GM19193 (cell line): ENCODE results near the gene PEX16.

Experiments
- POLR2A ChIP-seq: IDR thresholded peaks from 4 replicates; pipeline ENCODE4 v1.6.1; 2011; ENCODE audit not compliant: insufficient read depth, insufficient read length; ENCODE audit errors: extremely low read depth

The PEX16 gene

GRCh38 chr11:45933846-45934579 lies 16.3 kb upstream of the PEX16 start:
- no peak for TF ChIP-seq POLR2A

GRCh38 chr11:45933131-45933831 lies 15.6 kb upstream of the PEX16 start:
- TF ChIP-seq POLR2A, result no peak

DNA sequence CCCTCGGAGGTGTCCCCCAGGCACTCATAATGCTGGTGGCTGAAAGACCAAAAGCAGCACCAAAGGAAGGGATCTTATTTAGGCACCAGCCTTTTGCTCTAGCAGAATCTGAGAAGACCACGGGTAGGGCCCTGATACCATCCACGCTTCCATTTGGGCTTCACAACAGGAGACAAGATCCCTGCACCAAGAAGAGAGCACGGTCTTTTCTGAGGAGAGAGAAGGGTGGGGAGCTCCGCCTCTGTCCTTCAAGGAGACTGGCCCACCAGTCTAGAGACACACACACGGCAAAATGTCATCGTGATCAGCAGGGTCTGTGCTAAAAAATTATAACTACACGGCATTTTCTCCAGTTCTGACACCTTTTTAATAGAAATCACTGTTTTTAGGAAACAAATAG lies 14.5 kb upstream of the PEX16 start:
- TF ChIP-seq POLR2A, result no peak

GRCh38 chr11:45931739-45932138 lies 14.1 kb upstream of the PEX16 start:
- no peak for TF ChIP-seq POLR2A

GRCh38 chr11:45930951-45931570 lies 13.4 kb upstream of the PEX16 start:
- TF ChIP-seq POLR2A, result no peak

GRCh38 chr11:45930031-45930794 lies 12.5 kb upstream of the PEX16 start:
- TF ChIP-seq POLR2A, result no peak

GRCh38 chr11:45929486-45930030 lies 11.9 kb upstream of the PEX16 start:
- TF ChIP-seq POLR2A, result no peak

DNA sequence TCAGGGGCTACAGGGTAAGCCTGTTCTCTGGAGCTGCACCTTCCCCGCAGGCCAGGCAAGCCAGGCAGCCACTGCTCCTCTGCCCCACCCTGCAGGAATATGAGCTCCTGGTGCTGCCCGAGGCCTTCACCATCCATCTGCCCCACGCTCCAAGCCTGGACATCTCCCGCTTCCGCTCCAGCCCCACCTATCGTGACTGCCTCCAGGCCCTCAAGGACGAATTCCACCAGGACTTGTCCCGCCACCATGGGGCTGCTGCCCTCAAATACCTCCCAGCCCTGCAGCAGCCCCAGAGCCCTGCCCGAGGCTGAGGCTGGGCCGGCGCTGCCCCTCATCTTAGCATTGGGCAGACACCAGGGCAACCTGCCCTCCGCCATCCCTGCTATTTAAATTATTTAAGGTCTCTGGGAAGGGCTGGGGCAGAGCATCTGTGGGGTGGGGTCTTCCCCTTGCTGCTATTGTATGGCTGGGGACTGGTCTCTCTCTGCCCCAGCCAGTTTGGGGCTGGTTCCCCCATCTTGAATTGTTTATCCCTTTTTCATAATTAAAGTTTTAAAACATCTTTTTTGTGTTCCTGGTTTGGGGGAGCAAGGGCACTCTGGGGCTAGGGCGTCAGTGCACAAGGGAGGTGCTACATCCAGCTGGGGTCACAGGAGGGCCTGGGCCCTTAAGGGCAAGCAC lies 11.0 kb upstream of the PEX16 start:
- TF ChIP-seq POLR2A, result no peak

DNA sequence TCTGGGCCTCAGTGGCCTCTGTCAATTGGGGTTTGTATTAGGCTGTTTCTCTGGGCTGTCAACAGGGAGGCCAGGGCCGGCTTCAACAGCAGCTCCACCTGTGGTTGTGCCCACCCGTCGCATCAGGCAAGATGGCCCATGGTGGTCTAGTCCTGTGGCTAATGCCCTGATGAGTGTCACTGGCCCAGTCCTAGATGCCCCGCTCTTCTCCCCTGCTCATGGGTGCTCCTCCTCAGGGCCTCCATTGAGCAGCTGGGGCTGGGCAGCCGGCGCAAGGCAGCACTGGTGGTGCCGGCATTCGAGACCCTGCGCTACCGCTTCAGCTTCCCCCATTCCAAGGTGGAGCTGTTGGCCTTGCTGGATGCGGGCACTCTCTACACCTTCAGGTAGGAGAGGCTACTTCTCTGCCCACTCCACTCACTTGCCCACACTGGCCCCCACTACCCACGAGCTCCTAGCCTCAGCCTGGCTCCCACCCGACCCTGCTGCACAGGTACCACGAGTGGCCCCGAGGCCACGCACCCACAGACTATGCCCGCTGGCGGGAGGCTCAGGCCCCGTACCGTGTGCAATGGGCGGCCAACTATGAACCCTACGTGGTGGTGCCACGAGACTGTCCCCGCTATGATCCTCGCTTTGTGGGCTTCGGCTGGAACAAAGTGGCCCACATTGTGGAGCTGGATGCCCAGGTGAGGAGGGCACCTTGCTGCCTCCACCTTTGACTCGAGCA lies 10.2 kb upstream of the PEX16 start:
- TF ChIP-seq POLR2A, result no peak

DNA sequence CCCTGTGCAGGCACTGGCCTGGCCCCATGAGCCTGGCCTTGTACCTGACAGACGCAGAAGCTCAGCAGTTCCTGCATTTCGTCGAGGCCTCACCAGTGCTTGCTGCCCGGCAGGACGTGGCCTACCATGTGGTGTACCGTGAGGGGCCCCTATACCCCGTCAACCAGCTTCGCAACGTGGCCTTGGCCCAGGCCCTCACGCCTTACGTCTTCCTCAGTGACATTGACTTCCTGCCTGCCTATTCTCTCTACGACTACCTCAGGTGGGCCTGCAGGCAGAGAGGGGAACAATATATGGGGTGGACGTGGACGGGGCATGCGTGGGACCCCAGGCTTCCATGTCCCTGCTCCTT lies 9.6 kb upstream of the PEX16 start:
- no peak for TF ChIP-seq POLR2A

DNA sequence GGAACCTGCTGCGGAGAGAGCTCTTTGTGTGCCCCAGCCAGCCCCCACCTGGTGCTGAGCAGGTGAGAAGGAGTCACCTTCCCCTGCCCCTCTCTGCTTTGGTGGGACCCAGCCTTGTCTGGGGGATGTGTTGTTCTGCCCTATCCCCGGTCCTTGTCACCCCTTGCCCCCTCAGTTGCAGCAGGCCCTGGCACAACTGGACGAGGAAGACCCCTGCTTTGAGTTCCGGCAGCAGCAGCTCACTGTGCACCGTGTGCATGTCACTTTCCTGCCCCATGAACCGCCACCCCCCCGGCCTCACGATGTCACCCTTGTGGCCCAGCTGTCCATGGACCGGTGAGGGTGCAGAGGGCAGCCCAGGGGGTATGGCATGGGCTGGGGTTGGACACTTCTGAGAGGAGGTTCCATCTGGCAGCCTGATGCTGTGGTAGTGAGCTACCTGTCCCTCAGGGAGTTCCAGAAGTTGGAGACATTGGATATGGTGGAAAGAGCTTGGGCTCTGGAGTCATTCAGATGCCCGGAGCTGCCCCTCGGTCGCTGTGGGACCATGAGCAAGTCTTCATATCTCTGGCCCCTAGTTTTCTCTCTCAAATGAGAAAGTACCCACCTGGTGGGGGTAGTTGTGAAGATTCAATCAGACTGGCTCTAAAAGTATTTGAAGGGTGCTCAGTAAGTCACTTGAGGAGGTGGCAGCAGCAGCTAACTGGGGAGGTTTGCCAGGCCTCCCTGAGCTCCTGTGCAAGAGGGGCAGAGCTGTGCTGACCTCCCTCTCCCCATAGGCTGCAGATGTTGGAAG lies 9.1 kb upstream of the PEX16 start:
- TF ChIP-seq POLR2A, result no peak

DNA sequence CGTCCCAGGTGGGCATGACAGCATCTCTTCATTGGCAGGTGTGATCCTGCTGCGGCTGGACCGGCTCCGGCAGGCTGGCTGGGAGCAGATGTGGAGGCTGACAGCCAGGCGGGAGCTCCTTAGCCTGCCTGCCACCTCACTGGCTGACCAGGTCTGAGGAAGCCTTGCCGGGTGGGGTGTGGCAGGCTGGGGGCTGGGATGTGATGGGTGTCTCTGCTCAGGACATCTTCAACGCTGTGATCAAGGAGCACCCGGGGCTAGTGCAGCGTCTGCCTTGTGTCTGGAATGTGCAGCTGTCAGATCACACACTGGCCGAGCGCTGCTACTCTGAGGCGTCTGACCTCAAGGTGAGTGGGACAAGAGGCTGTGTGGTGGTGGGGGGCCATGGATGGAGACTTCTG lies 8.3 kb upstream of the PEX16 start:
- TF ChIP-seq POLR2A, result no peak

GRCh38 chr11:45925550-45925949 lies 7.9 kb upstream of the PEX16 start:
- no peak for TF ChIP-seq POLR2A
